Esophagus muscularis mucosa (tissue), 4 donors: ENCODE results near the gene ZAP70. TPM values are rescaled to one million over a fixed set of nuclear protein-coding genes. Genes with fewer than 3 reads are reported as not detected.

ENCODE experiments used
- DNase-seq: peaks from one replicate; pipeline ENCODE4 v3.0.0-alpha.2; 2017; ENCODE audit errors: extremely low spot score
- H3K27ac ChIP-seq, 4 donors: fragments of 200-600 bp; sonication (generic); replicated peaks in 1 of 4; 1 replicate in 3 of 4; 2 replicates in 1 of 4; pipeline ENCODE4 v1.5.1; 2016 to 2019; ENCODE audit warnings: mild to moderate bottlenecking in 1 of 4
- H3K27me3 ChIP-seq, 4 donors: fragments of 200-600 bp; sonication (generic); one replicate each; pipeline versions ENCODE4 v1.5.1 to v1.6.0; 2016 to 2019
- H3K36me3 ChIP-seq, 4 donors: fragments of 200-600 bp; sonication (generic); one replicate each; pipeline ENCODE4 v1.5.1; 2016 to 2019
- H3K4me1 ChIP-seq, 4 donors: fragments of 200-600 bp; sonication (generic); one replicate each; pipeline ENCODE4 v1.5.1; 2016 to 2019
- H3K4me3 ChIP-seq, 4 donors: fragments of 200-600 bp; sonication (generic); 1 replicate in 2 of 4; 2 replicates in 2 of 4; pipeline ENCODE4 v1.5.1; 2016 to 2019; ENCODE audit warnings: mild to moderate bottlenecking in 4 of 4, moderate library complexity in 1 of 4
- H3K9me3 ChIP-seq, 4 donors: fragments of 200-600 bp; sonication (generic); 1 replicate in 3 of 4; 2 replicates in 1 of 4; pipeline ENCODE4 v1.5.1; 2016 to 2019
- CTCF ChIP-seq, 3 experiments: fragments of 200-600 bp in 2 of 3; fragments of 450-650 bp in 1 of 3; sonication (generic) in 2 of 3; IDR thresholded peaks; one replicate each; pipeline ENCODE4 v1.5.1; 2017 to 2019; ENCODE audit warnings: antibody characterized with exemption in 3 of 3, mild to moderate bottlenecking in 2 of 3, moderate library complexity in 1 of 3
- EP300 ChIP-seq: sonication (generic); formaldehyde crosslinking; IDR thresholded peaks from one replicate; pipeline ENCODE4 v1.6.1; 2017; ENCODE audit warnings: antibody characterized with exemption
- POLR2A ChIP-seq: fragments of 450-650 bp; IDR thresholded peaks from one replicate; pipeline ENCODE4 v1.6.1; 2017; ENCODE audit warnings: antibody characterized with exemption, moderate library complexity, mild to moderate bottlenecking, low read depth
- POLR2AphosphoS5 ChIP-seq, 2 donors: sonication (generic); formaldehyde crosslinking; IDR thresholded peaks; one replicate each; pipeline ENCODE4 v1.6.1; 2017; ENCODE audit warnings: antibody characterized with exemption in 2 of 2
- WGBS: methylation state at CpG from one replicate; pipeline ENCODE4 v1.1.5; 2018; 5-methylcytosine and 5-hydroxymethylcytosine counted together
- intact Hi-C: fragments of 100-400 bp; cut with DNase I; formaldehyde crosslinking; loops from one replicate; pipeline ENCODE4 v1.15.1; 2023
- total RNA-seq, 4 donors: library from RNA; depleted of rRNA; stranded (reverse); fragments of >200 nt; gene quantifications; one replicate each; pipeline versions ENCODE4 v1.1.0 to v1.2.1, GENCODE V29; 2016

The ZAP70 gene
- total RNA-seq, 4 donors from 2014 or later: 1.2 to 3.5 (median 1.8) TPM

GRCh38 chr2:97758131-97758705 lies 44.8 kb downstream of the ZAP70 start:
- intact Hi-C loops: no loop called here
- no peaks in the 10 kb centered on the region for H3K27me3 ChIP-seq
- H3K4me3 ChIP-seq: no peak overlapping the region
- 44% methylated on average over 1 of the region's 1 CpG for WGBS
- H3K36me3 ChIP-seq: peaks cover 49 to 88% (median 74%) of the 10 kb centered on the region in 4 donors
- H3K9me3 ChIP-seq: no peaks in the 10 kb centered on the region
- TF ChIP-seq POLR2A (no peak), CTCF (IDR thresholded peaks at IDR 0.05) (no peak), EP300 (no peak), POLR2AphosphoS5 (IDR thresholded peaks at IDR 0.05) (no peak)
- H3K4me1 ChIP-seq: peaks cover 3 to 16% (median 7%) of the 10 kb centered on the region in 4 donors
- H3K27ac ChIP-seq: no peak overlapping the region
- no peak for DNase-seq

- Histone ChIP-seq H3K27ac (no peak overlapping the region), H3K36me3 (peaks cover 49 to 98% (median 90%) of the 10 kb centered on the region in 4 donors), H3K4me3 (no peak overlapping the region), H3K9me3 (no peaks in the 10 kb centered on the region), H3K4me1 (peaks cover 3 to 16% (median 7%) of the 10 kb centered on the region in 4 donors), H3K27me3 (no peaks in the 10 kb centered on the region)
- WGBS: 91% methylated on average over 9 of the region's 9 CpGs
- TF ChIP-seq POLR2A (no peak), EP300 (no peak), CTCF (IDR thresholded peaks at IDR 0.05) (no peak), POLR2AphosphoS5 (IDR thresholded peaks at IDR 0.05) (no peak)
- DNase-seq: no peak
- intact Hi-C loops: no loop called here
Observed at GRCh38 chr2:97759727-97760407, 46.5 kb downstream of the ZAP70 start.

GRCh38 chr2:97760480-97761049 lies 47.2 kb downstream of the ZAP70 start:
- 97% methylated on average over 14 of the region's 17 CpGs for WGBS

GRCh38 chr2:97761192-97761591 lies 47.8 kb downstream of the ZAP70 start:
- Histone ChIP-seq H3K4me1 (peaks cover 3 to 16% (median 10%) of the 10 kb centered on the region in 4 donors), H3K4me3 (no peak overlapping the region), H3K9me3 (no peaks in the 10 kb centered on the region), H3K27me3 (no peaks in the 10 kb centered on the region), H3K36me3 (peaks cover 48 to 98% (median 95%) of the 10 kb centered on the region in 4 donors), H3K27ac (no peak overlapping the region)
- intact Hi-C loops: no loop called here
- DNase-seq: no peak
- WGBS: 85% methylated on average over 15 of the region's 23 CpGs
- TF ChIP-seq POLR2AphosphoS5 (IDR thresholded peaks at IDR 0.05): no peak
- TF ChIP-seq CTCF (IDR thresholded peaks at IDR 0.05): no peak
- TF ChIP-seq POLR2A: no peak
- TF ChIP-seq EP300: no peak

More at GRCh38 chr2:97760480-97761049, 47.2 kb downstream of the ZAP70 start:
- peaks cover 49 to 98% (median 95%) of the 10 kb centered on the region in 4 donors for H3K36me3 ChIP-seq
- peaks cover 3 to 16% (median 7%) of the 10 kb centered on the region in 4 donors for H3K4me1 ChIP-seq
- intact Hi-C loops: no loop called here
- no peaks in the 10 kb centered on the region for H3K27me3 ChIP-seq
- H3K4me3 ChIP-seq: no peak overlapping the region
- no peak for DNase-seq
- no peak overlapping the region for H3K27ac ChIP-seq
- H3K9me3 ChIP-seq: no peaks in the 10 kb centered on the region
- no peak for TF ChIP-seq POLR2A
- no peak for TF ChIP-seq POLR2AphosphoS5 (IDR thresholded peaks at IDR 0.05)
- no peak for TF ChIP-seq EP300
- no peak for TF ChIP-seq CTCF (IDR thresholded peaks at IDR 0.05)
